SK-N-SH (cell line): ENCODE measurements around the gene IL18R1. TPM values are rescaled to one million over a fixed set of nuclear protein-coding genes. Genes with fewer than 3 reads are reported as not detected.

Source experiments
- CTCF ChIA-PET: fragments of 300-600, 350-600 bp; formaldehyde crosslinking; extraction: SDS; loops from one replicate; lab custom pipeline; 2021; lab: Yijun Ruan, JAX
- POLR2A ChIA-PET: fragments of 350-600 bp; sonication (Branson Sonifier 250); formaldehyde crosslinking; extraction: SDS; loops from one replicate; lab custom pipeline; 2020; ENCODE audit warnings: antibody characterized with exemption, inconsistent platforms; lab: Yijun Ruan, JAX
- DNase-seq: peaks from one replicate; pipeline ENCODE4 v3.0.0; 2012
- H2AFZ ChIP-seq: fragments of 200-600 bp; sonication (generic); 2 replicates; pipeline ENCODE4 v1.8.1; 2016; ENCODE audit warnings: antibody characterized with exemption, mild to moderate bottlenecking, low read depth
- H3F3A ChIP-seq: fragments of 200-600 bp; sonication (generic); replicated peaks from 2 replicates; pipeline ENCODE3; 2016; ENCODE audit warnings: antibody characterized with exemption, mild to moderate bottlenecking; ENCODE audit not compliant: insufficient read depth
- H3K27ac ChIP-seq, 2 experiments: fragments of 200-500 bp in 1 of 2; fragments of 200-600 bp in 1 of 2; sonication (Bioruptor generic) in 1 of 2; sonication (generic), shearing (Covaris generic) in 1 of 2; 2 replicates each; pipeline versions ENCODE4 v1.5.1 to v1.6.1; 2014 to 2016; ENCODE audit warnings: low read depth in 2 of 2, inconsistent platforms in 1 of 2, low read length in 1 of 2, mild to moderate bottlenecking in 1 of 2, mixed read lengths in 1 of 2
- H3K27me3 ChIP-seq: fragments of 200-600 bp; sonication (generic), shearing (Covaris generic); 2 replicates; pipeline ENCODE4 v1.6.1; 2016; ENCODE audit warnings: mixed run types; ENCODE audit not compliant: insufficient read depth
- H3K36me3 ChIP-seq, 2 experiments: fragments of 200-500 bp in 1 of 2; fragments of 200-600 bp in 1 of 2; sonication (Bioruptor generic) in 1 of 2; sonication (generic) in 1 of 2; replicated peaks in 1 of 2; 2 replicates each; pipeline versions ENCODE3 to v1.5.1; 2014 to 2016; ENCODE audit warnings: low read length in 1 of 2, mild to moderate bottlenecking in 1 of 2; ENCODE audit not compliant: insufficient read depth in 2 of 2, control insufficient read depth in 1 of 2
- H3K4me1 ChIP-seq, 2 experiments: fragments of 200-500 bp in 1 of 2; fragments of 200-600 bp in 1 of 2; sonication (Bioruptor generic) in 1 of 2; sonication (generic), shearing (Covaris generic) in 1 of 2; 2 replicates each; pipeline versions ENCODE4 v1.5.1 to v1.6.1; 2014 to 2016; ENCODE audit warnings: low read depth in 1 of 2, low read length in 1 of 2, mixed run types in 1 of 2; ENCODE audit not compliant: insufficient read depth in 2 of 2, control insufficient read depth in 1 of 2
- H3K4me2 ChIP-seq: fragments of 200-600 bp; sonication (generic), shearing (Covaris generic); 2 replicates; pipeline ENCODE4 v1.6.1; 2017; ENCODE audit warnings: mixed run types
- H3K4me3 ChIP-seq, 2 experiments: fragments of 200-500 bp in 1 of 2; fragments of 200-600 bp in 1 of 2; sonication (Bioruptor generic) in 1 of 2; sonication (generic), shearing (Covaris generic) in 1 of 2; 2 replicates each; pipeline versions ENCODE4 v1.5.1 to v1.8.1; 2014 to 2016; ENCODE audit warnings: low read depth in 2 of 2, inconsistent platforms in 1 of 2, low read length in 1 of 2, mild to moderate bottlenecking in 1 of 2, mixed read lengths in 1 of 2, moderate library complexity in 1 of 2
- H3K79me2 ChIP-seq: fragments of 200-600 bp; sonication (generic); 2 replicates; pipeline ENCODE4 v1.8.1; 2017; ENCODE audit warnings: mild to moderate bottlenecking; ENCODE audit not compliant: insufficient read depth
- H3K9ac ChIP-seq: fragments of 200-600 bp; sonication (generic); 2 replicates; pipeline ENCODE4 v1.6.1; 2017; ENCODE audit warnings: mixed run types
- H3K9me2 ChIP-seq: fragments of 200-600 bp; sonication (generic); 2 replicates; pipeline ENCODE4 v1.6.1; 2017; ENCODE audit warnings: mixed run types
- H3K9me3 ChIP-seq: fragments of 200-600 bp; sonication (generic); 2 replicates; pipeline ENCODE4 v1.6.1; 2017; ENCODE audit warnings: mixed run types, mild to moderate bottlenecking, moderate library complexity
- H4K20me1 ChIP-seq: fragments of 200-600 bp; sonication (generic); 2 replicates; pipeline ENCODE4 v1.6.1; 2017; ENCODE audit warnings: mild to moderate bottlenecking, mixed run types; ENCODE audit not compliant: insufficient read depth
- EP300 ChIP-seq, 2 experiments: IDR thresholded peaks; 2 replicates each; pipeline versions ENCODE4 v1.4.0 to v1.6.1; 2012; ENCODE audit warnings: borderline replicate concordance in 1 of 2, low read depth in 1 of 2, low read length in 1 of 2
- JUND ChIP-seq: IDR thresholded peaks from 2 replicates; pipeline ENCODE4 v1.4.0; 2012
- NRF1 ChIP-seq: IDR thresholded peaks from 2 replicates; pipeline ENCODE4 v1.6.1; 2012; ENCODE audit warnings: low read depth, mild to moderate bottlenecking, low read length
- RAD21 ChIP-seq: IDR thresholded peaks from 2 replicates; pipeline ENCODE4 v1.6.1; 2012; ENCODE audit warnings: mild to moderate bottlenecking, low read length
- SIN3A ChIP-seq: IDR thresholded peaks from 2 replicates; pipeline ENCODE4 v1.6.1; 2012; ENCODE audit warnings: low read depth, mild to moderate bottlenecking, low read length, moderate library complexity, borderline replicate concordance
- SMC3 ChIP-seq: IDR thresholded peaks from 2 replicates; pipeline ENCODE4 v1.6.1; 2012; ENCODE audit warnings: low read depth, low read length, improper control_type of control experiment
- TAF1 ChIP-seq: IDR thresholded peaks from 2 replicates; pipeline ENCODE4 v1.6.1; 2012; ENCODE audit warnings: low read depth, mild to moderate bottlenecking, low read length, moderate library complexity, borderline replicate concordance
- WGBS: methylation state at CpG from one replicate; pipeline ENCODE4 v1.1.6; 2017; ENCODE audit warnings: low lambda C conversion rate; 5-methylcytosine and 5-hydroxymethylcytosine counted together
- polyA plus RNA-seq, 3 experiments: library from polyadenylated mRNA; depleted of rRNA; stranded (reverse); fragments of >200 nt; gene quantifications; 2 replicates each; pipeline ENCODE4 v1.2.3, GENCODE V29; 2012
- TF ChIP-seq, protein P1 (sequence below): IDR thresholded peaks from 2 replicates; pipeline ENCODE4 v1.4.0; 2012; ENCODE audit warnings: low read depth
- TF ChIP-seq, protein P2 (sequence below): IDR thresholded peaks from 2 replicates; pipeline ENCODE4; 2012
- TF ChIP-seq, protein P3 (sequence below): fragments of 150-350 bp; IDR thresholded peaks from 2 replicates; pipeline ENCODE4 v1.6.1; 2017; ENCODE audit warnings: antibody characterized with exemption, low read length, low read depth, borderline replicate concordance
- TF ChIP-seq, protein P4 (sequence below): IDR thresholded peaks from 2 replicates; pipeline ENCODE4 v1.6.1; 2012; ENCODE audit warnings: mild to moderate bottlenecking, low read depth, low read length, moderate library complexity
- TF ChIP-seq, protein P5 (sequence below): fragments of 150-350 bp; IDR thresholded peaks from 2 replicates; pipeline ENCODE4 v1.6.1; 2016; ENCODE audit warnings: mild to moderate bottlenecking, low read depth, low read length
- TF ChIP-seq, protein P6 (sequence below): IDR thresholded peaks from 2 replicates; pipeline ENCODE4 v1.4.0; 2012; ENCODE audit warnings: low read depth, borderline replicate concordance

IL18R1 gene
- polyA plus RNA-seq, 1 of the 3 experiments (the other 2 are of a cell fraction) = not detected

DNA sequence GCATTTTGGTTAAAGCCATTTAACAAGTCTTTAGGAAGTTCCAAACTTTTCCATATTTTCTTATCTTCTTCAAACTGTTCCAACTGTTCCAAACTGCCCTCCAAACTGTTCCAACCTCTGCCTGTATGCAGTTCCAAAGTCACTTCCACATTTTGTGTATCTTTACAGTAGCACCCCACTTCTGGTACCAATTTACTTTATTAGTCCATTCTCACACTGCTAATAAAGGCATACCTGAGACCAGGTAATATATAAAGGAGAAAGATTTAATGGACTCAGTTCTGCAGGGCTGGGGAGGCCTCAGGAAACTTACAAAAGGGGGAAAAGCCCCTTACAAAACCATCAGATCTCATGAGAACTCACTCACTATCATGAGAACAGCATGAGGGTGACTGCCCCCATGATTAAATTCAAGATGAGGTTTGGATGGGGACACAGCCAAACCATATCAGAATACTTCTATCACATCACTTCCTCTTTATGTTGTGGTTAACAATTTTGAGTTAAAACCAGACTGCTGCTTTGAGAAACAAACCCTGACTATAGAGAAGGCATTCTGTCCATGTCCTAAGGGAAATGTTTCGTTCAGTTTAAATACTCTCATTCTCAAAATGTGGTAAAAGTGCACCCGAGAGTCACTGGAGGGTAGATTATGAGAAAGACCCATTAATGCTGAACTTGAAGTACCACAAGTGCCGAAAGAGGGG is 11.0 kb downstream of the IL18R1 start:
- WGBS = 5% methylated on average over 3 of the region's 3 CpGs
- TF ChIP-seq, protein P1, sequence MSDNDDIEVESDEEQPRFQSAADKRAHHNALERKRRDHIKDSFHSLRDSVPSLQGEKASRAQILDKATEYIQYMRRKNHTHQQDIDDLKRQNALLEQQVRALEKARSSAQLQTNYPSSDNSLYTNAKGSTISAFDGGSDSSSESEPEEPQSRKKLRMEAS = no peak
- TF ChIP-seq SIN3A = no peak
- TF ChIP-seq RAD21 = no peak
- TF ChIP-seq, protein P2, sequence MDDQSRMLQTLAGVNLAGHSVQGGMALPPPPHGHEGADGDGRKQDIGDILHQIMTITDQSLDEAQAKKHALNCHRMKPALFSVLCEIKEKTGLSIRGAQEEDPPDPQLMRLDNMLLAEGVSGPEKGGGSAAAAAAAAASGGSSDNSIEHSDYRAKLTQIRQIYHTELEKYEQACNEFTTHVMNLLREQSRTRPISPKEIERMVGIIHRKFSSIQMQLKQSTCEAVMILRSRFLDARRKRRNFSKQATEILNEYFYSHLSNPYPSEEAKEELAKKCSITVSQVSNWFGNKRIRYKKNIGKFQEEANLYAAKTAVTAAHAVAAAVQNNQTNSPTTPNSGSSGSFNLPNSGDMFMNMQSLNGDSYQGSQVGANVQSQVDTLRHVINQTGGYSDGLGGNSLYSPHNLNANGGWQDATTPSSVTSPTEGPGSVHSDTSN = no peak
- no peak for TF ChIP-seq NRF1
- no peak for TF ChIP-seq SMC3
- TF ChIP-seq, protein P3, sequence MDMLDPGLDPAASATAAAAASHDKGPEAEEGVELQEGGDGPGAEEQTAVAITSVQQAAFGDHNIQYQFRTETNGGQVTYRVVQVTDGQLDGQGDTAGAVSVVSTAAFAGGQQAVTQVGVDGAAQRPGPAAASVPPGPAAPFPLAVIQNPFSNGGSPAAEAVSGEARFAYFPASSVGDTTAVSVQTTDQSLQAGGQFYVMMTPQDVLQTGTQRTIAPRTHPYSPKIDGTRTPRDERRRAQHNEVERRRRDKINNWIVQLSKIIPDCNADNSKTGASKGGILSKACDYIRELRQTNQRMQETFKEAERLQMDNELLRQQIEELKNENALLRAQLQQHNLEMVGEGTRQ = no peak
- TF ChIP-seq, protein P4, sequence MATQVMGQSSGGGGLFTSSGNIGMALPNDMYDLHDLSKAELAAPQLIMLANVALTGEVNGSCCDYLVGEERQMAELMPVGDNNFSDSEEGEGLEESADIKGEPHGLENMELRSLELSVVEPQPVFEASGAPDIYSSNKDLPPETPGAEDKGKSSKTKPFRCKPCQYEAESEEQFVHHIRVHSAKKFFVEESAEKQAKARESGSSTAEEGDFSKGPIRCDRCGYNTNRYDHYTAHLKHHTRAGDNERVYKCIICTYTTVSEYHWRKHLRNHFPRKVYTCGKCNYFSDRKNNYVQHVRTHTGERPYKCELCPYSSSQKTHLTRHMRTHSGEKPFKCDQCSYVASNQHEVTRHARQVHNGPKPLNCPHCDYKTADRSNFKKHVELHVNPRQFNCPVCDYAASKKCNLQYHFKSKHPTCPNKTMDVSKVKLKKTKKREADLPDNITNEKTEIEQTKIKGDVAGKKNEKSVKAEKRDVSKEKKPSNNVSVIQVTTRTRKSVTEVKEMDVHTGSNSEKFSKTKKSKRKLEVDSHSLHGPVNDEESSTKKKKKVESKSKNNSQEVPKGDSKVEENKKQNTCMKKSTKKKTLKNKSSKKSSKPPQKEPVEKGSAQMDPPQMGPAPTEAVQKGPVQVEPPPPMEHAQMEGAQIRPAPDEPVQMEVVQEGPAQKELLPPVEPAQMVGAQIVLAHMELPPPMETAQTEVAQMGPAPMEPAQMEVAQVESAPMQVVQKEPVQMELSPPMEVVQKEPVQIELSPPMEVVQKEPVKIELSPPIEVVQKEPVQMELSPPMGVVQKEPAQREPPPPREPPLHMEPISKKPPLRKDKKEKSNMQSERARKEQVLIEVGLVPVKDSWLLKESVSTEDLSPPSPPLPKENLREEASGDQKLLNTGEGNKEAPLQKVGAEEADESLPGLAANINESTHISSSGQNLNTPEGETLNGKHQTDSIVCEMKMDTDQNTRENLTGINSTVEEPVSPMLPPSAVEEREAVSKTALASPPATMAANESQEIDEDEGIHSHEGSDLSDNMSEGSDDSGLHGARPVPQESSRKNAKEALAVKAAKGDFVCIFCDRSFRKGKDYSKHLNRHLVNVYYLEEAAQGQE = no peak
- TF ChIP-seq EP300 (IDR thresholded peaks at IDR 0.05; ENCODE audit: borderline replicate concordance in 1 of 2, low read depth in 1 of 2, low read length in 1 of 2) = no peak
- TF ChIP-seq, protein P5, sequence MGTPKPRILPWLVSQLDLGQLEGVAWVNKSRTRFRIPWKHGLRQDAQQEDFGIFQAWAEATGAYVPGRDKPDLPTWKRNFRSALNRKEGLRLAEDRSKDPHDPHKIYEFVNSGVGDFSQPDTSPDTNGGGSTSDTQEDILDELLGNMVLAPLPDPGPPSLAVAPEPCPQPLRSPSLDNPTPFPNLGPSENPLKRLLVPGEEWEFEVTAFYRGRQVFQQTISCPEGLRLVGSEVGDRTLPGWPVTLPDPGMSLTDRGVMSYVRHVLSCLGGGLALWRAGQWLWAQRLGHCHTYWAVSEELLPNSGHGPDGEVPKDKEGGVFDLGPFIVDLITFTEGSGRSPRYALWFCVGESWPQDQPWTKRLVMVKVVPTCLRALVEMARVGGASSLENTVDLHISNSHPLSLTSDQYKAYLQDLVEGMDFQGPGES = no peak
- TF ChIP-seq JUND = no peak
- no peak for TF ChIP-seq TAF1
- TF ChIP-seq, protein P6, sequence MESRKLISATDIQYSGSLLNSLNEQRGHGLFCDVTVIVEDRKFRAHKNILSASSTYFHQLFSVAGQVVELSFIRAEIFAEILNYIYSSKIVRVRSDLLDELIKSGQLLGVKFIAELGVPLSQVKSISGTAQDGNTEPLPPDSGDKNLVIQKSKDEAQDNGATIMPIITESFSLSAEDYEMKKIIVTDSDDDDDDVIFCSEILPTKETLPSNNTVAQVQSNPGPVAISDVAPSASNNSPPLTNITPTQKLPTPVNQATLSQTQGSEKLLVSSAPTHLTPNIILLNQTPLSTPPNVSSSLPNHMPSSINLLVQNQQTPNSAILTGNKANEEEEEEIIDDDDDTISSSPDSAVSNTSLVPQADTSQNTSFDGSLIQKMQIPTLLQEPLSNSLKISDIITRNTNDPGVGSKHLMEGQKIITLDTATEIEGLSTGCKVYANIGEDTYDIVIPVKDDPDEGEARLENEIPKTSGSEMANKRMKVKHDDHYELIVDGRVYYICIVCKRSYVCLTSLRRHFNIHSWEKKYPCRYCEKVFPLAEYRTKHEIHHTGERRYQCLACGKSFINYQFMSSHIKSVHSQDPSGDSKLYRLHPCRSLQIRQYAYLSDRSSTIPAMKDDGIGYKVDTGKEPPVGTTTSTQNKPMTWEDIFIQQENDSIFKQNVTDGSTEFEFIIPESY = no peak
- TF ChIP-seq, all 33 proteins: peak for 0

More for the DNA sequence above, 11.0 kb downstream of the IL18R1 start:
- DNase-seq = no peak
- Histone ChIP-seq H3K4me1 (no peaks in the 10 kb centered on the region), H3K9me2 (no peaks in the 10 kb centered on the region), H3K4me3 (no peak overlapping the region), H3K4me2 (no peak overlapping the region), H2AFZ (no peak overlapping the region), H3K79me2 (no peaks in the 10 kb centered on the region), H3F3A (no peaks in the 10 kb centered on the region), H3K27ac (no peak overlapping the region), H3K9me3 (no peaks in the 10 kb centered on the region), H3K9ac (no peak overlapping the region), H3K27me3 (no peaks in the 10 kb centered on the region; the same call in 1 of the 2 replicates), H4K20me1 (no peaks in the 10 kb centered on the region), H3K36me3 (no peaks in the 10 kb centered on the region)
- POLR2A ChIA-PET = no interaction called here
- CTCF ChIA-PET = no interaction called here
